HG02678 (cell line): Measurements from ENCODE around the gene GHR.

Experiments
- ATAC-seq: cut with Tn5 transposase; IDR thresholded peaks from one replicate; pipeline ENCODE4 v1.9.1; 2021; ENCODE audit warnings: mild to moderate bottlenecking, moderate library complexity; ENCODE audit not compliant: unreplicated experiment

The GHR gene

GRCh38 chr5:42767491-42768105 is 344.4 kb downstream of the GHR start:
- ATAC-seq = peak; percentile 59

GRCh38 chr5:42768106-42768504 is 344.9 kb downstream of the GHR start:
- ATAC-seq = no peak

DNA sequence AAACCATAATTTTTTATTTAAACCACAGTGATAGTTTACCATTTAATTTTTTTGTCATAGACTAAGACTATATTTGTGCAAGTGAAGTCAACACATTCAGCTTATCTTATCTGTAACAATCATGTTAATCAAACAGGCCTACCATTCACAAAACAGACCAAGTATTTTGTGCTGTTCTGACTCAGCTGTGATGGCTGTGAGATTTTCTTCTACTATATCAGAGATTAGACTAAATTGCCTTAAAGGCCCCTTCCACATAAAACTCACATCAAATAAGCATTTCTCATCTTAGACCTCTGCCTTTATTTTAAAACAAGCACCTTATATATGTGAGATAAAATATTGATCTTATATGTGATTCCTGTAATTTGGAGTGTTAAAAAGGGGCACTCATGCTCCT is 346.8 kb downstream of the GHR start:
- ATAC-seq = no peak
